Measurements from ENCODE around the gene IPMK.

DNA sequence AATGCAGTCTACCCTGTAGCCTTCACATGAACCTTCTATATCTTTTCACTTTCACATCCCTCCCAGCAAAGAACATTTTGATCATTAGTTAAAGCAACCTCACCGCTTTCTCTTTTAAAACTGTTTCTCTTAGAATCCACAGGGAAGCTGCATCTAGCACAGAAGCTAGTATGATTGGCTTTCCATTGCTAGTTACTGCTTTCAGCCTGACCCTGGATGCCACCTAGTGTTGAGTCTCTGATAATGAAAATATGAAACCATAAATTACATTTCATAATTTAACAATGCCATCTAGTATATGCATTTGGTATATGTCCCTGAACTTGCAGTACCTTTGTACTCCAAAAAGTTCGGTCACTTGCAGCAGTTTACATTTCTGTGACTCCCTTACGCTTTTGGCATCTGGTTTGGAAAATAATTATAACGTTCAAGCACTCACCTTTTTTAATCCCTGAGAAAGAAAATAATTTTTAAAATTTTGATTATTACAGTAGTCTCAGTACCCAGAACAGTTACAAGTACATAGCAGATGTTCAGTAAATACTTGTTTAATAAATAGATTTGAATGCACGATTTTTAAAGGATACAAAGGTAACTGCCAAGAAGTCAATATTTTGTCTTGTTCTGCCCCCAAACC, 24.0 kb upstream of the IPMK start:
- TF ChIP-seq EZH2 (IDR thresholded peaks at IDR 0.05; ENCODE audit: insufficient read depth, poor library complexity, severe bottlenecking) (no peak), EZH2phosphoT487 (IDR thresholded peaks at IDR 0.05; ENCODE audit: insufficient read depth, low read depth) (no peak)
